NCI-H2196 (cell line): ENCODE results near the gene UCK2.

Source experiments
- DNase-seq: peaks from one replicate; lab custom pipeline; 2025; ENCODE audit not compliant: unreplicated experiment; lab: John Stamatoyannopoulos, UW

Gene UCK2

GRCh38 chr1:165897326-165898303 lies 70.2 kb downstream of the UCK2 start:
- no peak for DNase-seq

- DNase-seq, result no peak
Measured at GRCh38 chr1:165898837-165899236, 71.4 kb downstream of the UCK2 start.

DNA sequence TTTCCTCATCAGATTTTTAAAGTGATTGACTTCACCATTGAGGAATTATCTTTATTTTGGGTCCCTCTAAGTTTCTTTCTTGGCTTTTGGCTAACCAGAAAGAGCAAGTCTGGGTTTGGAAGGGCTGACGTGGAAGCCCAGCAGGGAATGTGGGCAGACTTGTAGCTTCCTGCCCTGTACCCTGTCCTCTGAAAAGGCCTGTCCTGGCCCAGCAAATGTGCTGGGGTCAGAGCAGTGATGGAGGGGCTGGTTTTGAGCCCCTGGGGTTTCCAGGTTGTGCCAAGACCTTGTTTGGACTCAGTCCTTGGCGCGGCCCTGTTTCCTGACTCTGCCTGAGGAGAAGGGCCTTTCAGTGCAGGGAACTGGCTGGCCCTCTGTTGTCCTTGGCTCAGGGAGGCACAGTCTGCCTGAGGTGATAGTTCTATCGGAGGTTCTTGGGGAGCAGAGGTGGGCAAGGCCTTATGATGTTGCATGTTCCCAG lies 72.1 kb downstream of the UCK2 start:
- DNase-seq, result no peak

- DNase-seq, result no peak
Measured at GRCh38 chr1:165900576-165901380, 73.4 kb downstream of the UCK2 start.

GRCh38 chr1:165902565-165902964 lies 75.2 kb downstream of the UCK2 start:
- DNase-seq, result no peak

DNA sequence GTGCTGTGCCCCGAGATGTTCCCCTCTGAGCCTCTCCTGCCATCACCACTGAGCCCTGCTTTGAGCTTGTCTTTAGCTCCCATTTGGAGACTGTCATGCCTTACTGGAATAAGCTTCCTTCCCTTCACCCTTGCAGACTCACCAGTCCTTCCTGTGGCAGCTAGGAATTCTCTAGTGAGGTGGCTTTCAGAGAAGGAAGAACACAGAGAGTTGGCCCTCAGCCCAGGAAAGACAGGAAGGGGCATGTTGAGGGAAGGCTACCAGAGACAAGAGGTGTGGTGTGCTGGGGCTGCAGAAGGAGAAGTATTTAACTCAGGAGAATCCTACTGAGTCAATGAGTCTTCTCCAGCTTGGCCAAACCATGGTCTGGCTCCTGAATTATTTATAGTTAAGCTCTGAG lies 76.3 kb downstream of the UCK2 start:
- peak; percentile 64 for DNase-seq

- no peak for DNase-seq
Measured at GRCh38 chr1:165904948-165905347, 77.5 kb downstream of the UCK2 start.

DNA sequence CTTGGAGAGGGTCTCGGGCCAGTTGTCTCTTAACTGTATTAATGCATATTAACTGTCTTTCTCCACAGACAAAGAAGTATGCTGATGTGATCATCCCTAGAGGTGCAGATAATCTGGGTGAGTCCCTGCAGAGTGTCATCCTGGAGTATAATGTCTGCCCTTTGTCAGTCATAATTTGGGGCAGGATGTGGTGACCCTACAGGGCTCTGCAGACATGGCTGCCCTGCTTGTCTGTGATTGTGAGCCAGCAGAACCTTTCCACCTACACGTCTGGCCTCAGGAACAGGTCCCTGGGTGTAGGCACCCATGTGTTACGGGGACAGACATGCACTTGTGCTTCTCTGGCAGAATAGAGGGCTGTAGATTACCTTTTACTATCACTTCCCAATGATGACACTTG lies 78.4 kb downstream of the UCK2 start:
- DNase-seq, result no peak

GRCh38 chr1:165907256-165907857 lies 79.9 kb downstream of the UCK2 start:
- DNase-seq, result no peak

- no peak for DNase-seq
Measured at GRCh38 chr1:165910764-165911421, 83.5 kb downstream of the UCK2 start.

GRCh38 chr1:165911609-165912281 lies 84.3 kb downstream of the UCK2 start:
- DNase-seq, result no peak

GRCh38 chr1:165912638-165913037 lies 85.2 kb downstream of the UCK2 start:
- no peak for DNase-seq

DNA sequence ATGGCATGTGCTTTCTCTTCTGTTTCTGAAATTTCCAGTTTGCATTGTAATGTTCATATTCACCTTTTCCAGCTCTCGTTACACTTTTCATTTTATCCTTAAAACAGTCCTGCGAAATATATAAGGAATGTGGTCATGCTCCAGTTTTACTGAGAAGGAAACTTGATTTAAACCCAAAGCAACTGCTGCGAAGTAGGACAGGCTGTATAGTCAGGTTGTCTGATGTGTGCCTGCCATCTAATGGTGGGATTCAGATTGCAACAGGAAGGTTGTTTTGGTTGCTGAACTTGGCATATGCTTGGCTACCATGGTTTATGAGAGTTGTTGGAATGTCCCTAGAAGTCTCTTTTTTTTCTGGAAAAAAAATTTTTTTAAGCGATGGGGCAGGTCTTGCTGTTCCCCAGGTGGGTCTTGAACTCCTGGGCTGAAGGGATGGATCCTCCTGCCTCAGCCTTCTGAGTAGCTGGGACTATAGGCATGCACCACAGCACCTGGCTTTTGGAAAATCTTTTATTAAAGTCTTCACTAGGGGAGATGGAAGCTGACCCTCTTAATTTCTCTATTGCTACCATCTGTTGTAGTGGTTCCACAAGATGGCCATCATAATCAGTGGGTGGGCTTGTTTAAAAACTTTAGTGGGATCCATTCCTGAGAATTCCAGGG lies 86.9 kb downstream of the UCK2 start:
- DNase-seq, result peak; percentile 59

GRCh38 chr1:165915480-165915879 lies 88.1 kb downstream of the UCK2 start:
- no peak for DNase-seq

- DNase-seq, result no peak
Measured at GRCh38 chr1:165915932-165916348, 88.5 kb downstream of the UCK2 start.

DNA sequence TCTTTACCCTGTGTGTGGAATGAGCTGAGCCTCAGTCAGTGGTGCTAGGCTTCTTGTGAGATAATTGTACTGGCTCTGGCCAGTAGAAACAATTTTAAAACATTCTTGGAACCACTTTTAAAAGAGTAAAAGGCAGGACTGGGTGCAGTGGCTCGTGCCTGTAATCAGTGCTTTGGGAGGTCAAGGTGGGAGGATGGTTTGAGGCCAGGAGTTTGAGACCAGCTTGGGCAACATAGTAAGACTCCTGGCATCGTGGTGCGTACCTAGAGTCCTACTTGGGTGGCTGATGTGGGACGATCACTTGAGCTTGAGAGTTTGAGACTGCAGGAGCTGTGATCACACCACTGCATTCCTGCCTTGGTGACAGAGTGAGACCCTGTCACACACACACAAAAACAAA lies 89.8 kb downstream of the UCK2 start:
- no peak for DNase-seq

DNA sequence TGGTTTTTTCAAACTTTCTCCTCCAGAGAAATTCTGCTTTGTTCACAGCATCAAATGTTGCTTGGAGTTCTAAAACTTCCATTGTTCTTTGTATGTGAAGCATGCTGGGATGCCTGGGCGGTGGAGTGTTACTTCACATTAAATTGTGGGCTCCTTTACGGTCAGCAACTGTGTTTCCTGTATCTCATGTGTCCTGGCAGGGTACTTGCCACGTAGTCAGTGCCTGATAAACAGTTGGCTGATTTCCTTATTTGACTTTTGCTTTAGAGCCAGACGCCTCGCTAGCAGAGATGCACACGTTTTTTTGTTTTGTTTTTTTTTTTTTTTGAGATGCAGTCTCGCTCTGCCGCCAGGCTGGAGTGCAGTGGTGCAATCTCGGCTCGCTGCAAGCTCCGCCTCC lies 96.7 kb downstream of the UCK2 start:
- DNase-seq, result no peak

DNA sequence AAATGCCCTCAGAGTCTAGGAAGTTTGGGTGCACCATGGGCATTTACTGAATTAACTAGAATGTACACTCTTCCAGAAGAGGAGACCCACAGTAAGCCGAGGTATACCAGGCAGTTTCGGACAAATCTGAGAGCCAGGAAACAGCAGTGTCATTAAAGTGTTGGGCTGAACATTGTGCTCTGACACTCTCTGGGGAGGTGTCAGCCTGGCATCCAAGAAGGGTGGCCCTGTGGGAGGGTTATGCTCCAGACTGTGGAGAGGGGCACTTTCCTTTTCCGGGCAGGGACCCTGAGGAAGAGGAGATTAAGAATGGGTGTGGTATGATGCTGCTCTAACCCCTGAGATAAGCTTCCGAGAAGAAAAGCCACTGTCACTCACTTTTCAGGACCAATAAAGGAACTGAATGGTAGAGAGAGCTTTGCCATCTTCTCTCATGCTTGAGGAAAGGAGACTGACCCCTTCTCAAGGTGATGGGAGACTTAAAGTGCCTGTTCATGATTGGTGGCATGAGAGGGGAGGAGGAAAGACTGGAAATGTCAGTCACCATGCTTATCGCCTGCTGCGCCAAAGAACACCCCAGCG lies 98.2 kb downstream of the UCK2 start:
- no peak for DNase-seq

- no peak for DNase-seq
Measured at GRCh38 chr1:165927169-165927568, 99.8 kb downstream of the UCK2 start.
